ENCODE measurements around the gene DNM2.

DNA sequence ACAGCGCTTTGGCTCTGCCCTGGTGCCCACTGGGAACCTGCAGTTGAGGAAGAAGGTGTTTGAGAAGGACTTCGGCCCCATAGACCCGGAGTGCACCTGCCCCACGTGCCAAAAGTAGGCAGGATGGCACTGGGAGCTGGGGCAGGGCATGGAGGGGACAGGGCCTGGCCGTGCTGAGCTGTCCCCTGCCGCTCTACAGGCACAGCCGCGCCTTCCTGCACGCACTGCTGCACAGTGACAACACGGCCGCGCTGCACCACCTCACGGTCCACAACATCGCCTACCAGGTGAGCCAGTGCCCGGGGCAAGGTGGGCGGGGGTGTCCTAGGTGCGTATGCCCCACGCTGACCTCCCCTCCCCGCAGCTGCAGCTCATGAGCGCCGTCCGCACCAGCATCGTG is 5.1 kb upstream of the DNM2 start:
- TF ChIP-seq, protein P1, sequence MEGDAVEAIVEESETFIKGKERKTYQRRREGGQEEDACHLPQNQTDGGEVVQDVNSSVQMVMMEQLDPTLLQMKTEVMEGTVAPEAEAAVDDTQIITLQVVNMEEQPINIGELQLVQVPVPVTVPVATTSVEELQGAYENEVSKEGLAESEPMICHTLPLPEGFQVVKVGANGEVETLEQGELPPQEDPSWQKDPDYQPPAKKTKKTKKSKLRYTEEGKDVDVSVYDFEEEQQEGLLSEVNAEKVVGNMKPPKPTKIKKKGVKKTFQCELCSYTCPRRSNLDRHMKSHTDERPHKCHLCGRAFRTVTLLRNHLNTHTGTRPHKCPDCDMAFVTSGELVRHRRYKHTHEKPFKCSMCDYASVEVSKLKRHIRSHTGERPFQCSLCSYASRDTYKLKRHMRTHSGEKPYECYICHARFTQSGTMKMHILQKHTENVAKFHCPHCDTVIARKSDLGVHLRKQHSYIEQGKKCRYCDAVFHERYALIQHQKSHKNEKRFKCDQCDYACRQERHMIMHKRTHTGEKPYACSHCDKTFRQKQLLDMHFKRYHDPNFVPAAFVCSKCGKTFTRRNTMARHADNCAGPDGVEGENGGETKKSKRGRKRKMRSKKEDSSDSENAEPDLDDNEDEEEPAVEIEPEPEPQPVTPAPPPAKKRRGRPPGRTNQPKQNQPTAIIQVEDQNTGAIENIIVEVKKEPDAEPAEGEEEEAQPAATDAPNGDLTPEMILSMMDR (IDR thresholded peaks at IDR 0.05; ENCODE audit: insufficient read depth, low read depth, low read length) = no peak
- no peak for TF ChIP-seq EZH2 (IDR thresholded peaks at IDR 0.05; ENCODE audit: insufficient read depth, low read length)

Data from astrocyte (in vitro differentiated cells and primary cell).